AG04449 (cell line): ENCODE measurements around the gene MS4A15.

ENCODE experiments used
- CTCF ChIA-PET: fragments of 350-600 bp; formaldehyde crosslinking; extraction: SDS; loops from one replicate; lab custom pipeline; 2021; ENCODE audit warnings: antibody characterized with exemption; lab: Yijun Ruan, JAX
- POLR2A ChIA-PET: fragments of 400-600, 350-600 bp; formaldehyde crosslinking; extraction: SDS; loops from one replicate; lab custom pipeline; 2020; ENCODE audit warnings: antibody characterized with exemption, inconsistent platforms; lab: Yijun Ruan, JAX
- DNase-seq: peaks from one replicate; pipeline ENCODE4 v3.0.0-alpha.2; 2010; ENCODE audit warnings: low read depth, low spot score
- H3K4me3 ChIP-seq: 2 replicates; pipeline ENCODE4 v1.5.1; 2011; ENCODE audit warnings: low read depth, mild to moderate bottlenecking, control low read depth, low read length
- CTCF ChIP-seq: IDR thresholded peaks from one replicate; pipeline ENCODE4 v1.5.1; 2011; ENCODE audit warnings: mild to moderate bottlenecking, moderate library complexity, low read length, control low read depth, inconsistent platforms; ENCODE audit not compliant: insufficient read depth; ENCODE audit errors: missing control alignments

MS4A15 gene

GRCh38 chr11:60718524-60719316 lies 37.9 kb upstream of the MS4A15 start:
- TF ChIP-seq CTCF = no peak
- no peak for DNase-seq
- POLR2A ChIA-PET = no interaction called here
- CTCF ChIA-PET = no interaction called here
- no peak overlapping the region for H3K4me3 ChIP-seq

- CTCF ChIA-PET = no interaction called here
- TF ChIP-seq CTCF = no peak
- no peak for DNase-seq
- no peak overlapping the region for H3K4me3 ChIP-seq
- POLR2A ChIA-PET = no interaction called here
Observed at GRCh38 chr11:60719391-60719790, 37.3 kb upstream of the MS4A15 start.

GRCh38 chr11:60720460-60720859 lies 36.2 kb upstream of the MS4A15 start:
- POLR2A ChIA-PET = no interaction called here
- TF ChIP-seq CTCF = no peak
- CTCF ChIA-PET = no interaction called here
- no peak overlapping the region for H3K4me3 ChIP-seq
- no peak for DNase-seq

GRCh38 chr11:60724420-60724819 lies 32.2 kb upstream of the MS4A15 start, which contains the start of gene MS4A18:
Gene MS4A18, plus strand, starts transcription at chr11:60724720.
- CTCF ChIA-PET = no interaction called here
- TF ChIP-seq CTCF = no peak
- POLR2A ChIA-PET = no interaction called here

GRCh38 chr11:60725592-60725991 lies 31.1 kb upstream of the MS4A15 start:
- no peak overlapping the region for H3K4me3 ChIP-seq
- ChIA-PET CTCF (no interaction called here), POLR2A (interaction anchor here (0.6 kb wide), 1 partner anchor 1998 kb away, joined by 3 read pairs; no protein-coding TSS in a partner anchor)
- TF ChIP-seq CTCF = no peak
- DNase-seq = no peak

More at GRCh38 chr11:60724420-60724819, 32.2 kb upstream of the MS4A15 start, which contains the start of gene MS4A18:
- DNase-seq = no peak
- no peak within 1 kb of the TSS for H3K4me3 ChIP-seq

- CTCF ChIA-PET = no interaction called here
- H3K4me3 ChIP-seq = no peak overlapping the region
- no peak for DNase-seq
- POLR2A ChIA-PET = no interaction called here
- TF ChIP-seq CTCF = no peak
Observed at GRCh38 chr11:60731586-60731985, 25.1 kb upstream of the MS4A15 start.
